ENCODE data around the gene ACOT8. TPM values are rescaled to one million over a fixed set of nuclear protein-coding genes. Genes with fewer than 3 reads are reported as not detected.

Gene ACOT8
- total RNA-seq (2022; extraction: Qiagen RNA extraction; ENCODE audit: low read depth), result 17.6 to 21.5 TPM (median 20.3 TPM) in 5 replicates

DNA sequence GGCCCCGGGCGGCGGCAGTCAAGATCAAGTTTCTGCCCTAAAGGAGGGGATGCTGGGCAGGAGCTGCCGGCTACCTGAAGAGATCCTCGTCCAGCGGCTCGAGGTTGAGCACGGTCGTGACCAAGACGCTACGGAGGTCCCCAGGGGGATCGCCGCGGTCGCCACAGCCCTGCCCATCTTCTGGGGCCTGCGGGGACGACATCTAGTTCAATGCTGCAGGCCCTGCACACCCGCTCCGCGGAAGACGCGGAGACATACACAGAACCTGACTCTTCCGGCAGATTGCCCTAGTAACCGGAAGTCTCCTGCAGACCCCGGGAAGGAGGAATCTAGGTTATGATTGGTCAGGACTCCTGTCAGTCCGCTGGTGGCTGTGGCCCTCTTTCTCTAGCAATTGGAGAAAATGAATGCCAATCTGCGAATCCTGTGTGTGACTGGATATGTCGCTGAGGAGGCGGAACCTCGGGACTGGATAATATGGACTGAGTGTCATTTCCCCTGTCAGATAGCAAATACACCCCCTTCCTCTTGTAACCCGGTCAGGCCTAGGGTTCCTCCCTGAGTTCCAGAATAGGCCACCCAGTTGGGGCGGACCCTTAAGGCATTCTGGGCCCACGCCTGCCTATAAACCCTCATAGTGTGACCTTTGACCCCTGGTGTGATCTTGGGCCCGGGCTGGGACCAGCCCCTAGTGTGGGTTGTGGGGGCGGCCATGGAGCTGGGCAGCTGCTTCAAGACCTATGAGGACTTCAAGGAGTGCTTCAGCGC, at the start of gene ACOT8, which contains the start of gene ZSWIM3:
Gene ACOT8 (minus strand): TSS at position 279 of the 768 bp plus-strand sequence. CDS start 77 bp downstream, at position 202.
Gene ZSWIM3 (plus strand): TSS at position 501 of the 768 bp plus-strand sequence. CDS start 212 bp downstream, at position 713.

GRCh38 chr20:45890985-45891983, 34.1 kb upstream of the ACOT8 start, which contains the start of the genes CTSA and NEURL2:
CTSA (plus strand) TSS chr20:45891335; CDS start chr20:45891569, 234 bp downstream.
NEURL2 (minus strand) TSS chr20:45891208; CDS start chr20:45890991, 217 bp downstream.

DNA sequence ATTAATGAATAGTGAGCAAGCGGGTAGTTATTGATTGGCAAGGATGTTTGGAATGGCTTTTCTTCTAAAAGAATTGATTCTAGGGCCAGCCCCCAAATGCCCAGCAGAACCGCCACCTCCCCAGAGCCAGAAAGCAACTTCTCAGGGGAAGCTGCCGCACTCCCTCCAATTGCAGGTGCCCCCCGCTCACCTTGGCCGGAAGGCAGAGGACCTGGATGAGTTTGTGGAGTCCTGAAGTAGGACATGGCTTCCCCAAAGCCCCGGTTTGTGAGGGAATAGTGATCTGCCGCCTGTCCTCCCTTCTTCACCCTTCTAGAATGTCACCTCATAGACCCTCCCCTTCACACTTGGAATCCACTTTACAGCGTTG, 30.1 kb upstream of the ACOT8 start, which contains the start of gene SPATA25:
Gene SPATA25 (minus strand): TSS at position 277 of the 370 bp plus-strand sequence. CDS start 32 bp downstream, at position 245.

GRCh38 chr20:45880988-45881788, 24.0 kb upstream of the ACOT8 start, which contains the start of gene ZSWIM1:
ZSWIM1 (plus strand) TSS chr20:45881227; CDS start chr20:45882593, 1,366 bp downstream.

GRCh38 chr20:45833030-45833882, 23.9 kb downstream of the ACOT8 start, which contains the start of gene SNX21:
SNX21 (plus strand) TSS chr20:45833799; CDS start chr20:45833920, 121 bp downstream.

GRCh38 chr20:45827030-45827652, 30.1 kb downstream of the ACOT8 start, which contains the start of gene TNNC2:
TNNC2 (minus strand) TSS chr20:45827312; CDS start chr20:45827248, 64 bp downstream.

GRCh38 chr20:45812157-45813005, 44.8 kb downstream of the ACOT8 start, which contains the start of gene UBE2C:
UBE2C (plus strand) TSS chr20:45812644; CDS start chr20:45812696, 52 bp downstream.

Other genes starting within 250 kb of the ACOT8 start
- gene WFDC10A, start 227.7 kb downstream of the ACOT8 start, total RNA-seq (2022; extraction: Qiagen RNA extraction; ENCODE audit: low read depth), result not detected in 5 replicates
- not detected in 5 replicates for gene WFDC9, start 226.1 kb downstream of the ACOT8 start, total RNA-seq (2022; extraction: Qiagen RNA extraction; ENCODE audit: low read depth)
- not detected in 5 replicates for gene WFDC11, start 187.2 kb downstream of the ACOT8 start, total RNA-seq (2022; extraction: Qiagen RNA extraction; ENCODE audit: low read depth)
- gene WFDC13, start 155.4 kb downstream of the ACOT8 start, total RNA-seq (2022; extraction: Qiagen RNA extraction; ENCODE audit: low read depth), result not detected in 5 replicates
- gene WFDC10B, start 152.4 kb downstream of the ACOT8 start, total RNA-seq (2022; extraction: Qiagen RNA extraction; ENCODE audit: low read depth), result not detected in 5 replicates
- gene SPINT4, start 135.0 kb downstream of the ACOT8 start, total RNA-seq (2022; extraction: Qiagen RNA extraction; ENCODE audit: low read depth), result not detected in 5 replicates
- gene WFDC3, start 65.5 kb downstream of the ACOT8 start, total RNA-seq (2022; extraction: Qiagen RNA extraction; ENCODE audit: low read depth), result not detected in 5 replicates
- gene DNTTIP1, start 65.4 kb downstream of the ACOT8 start, total RNA-seq (2022; extraction: Qiagen RNA extraction; ENCODE audit: low read depth), result 32.5 to 38.5 TPM (median 37.6 TPM) in 5 replicates
- 235 to 274 TPM (median 255 TPM) in 5 replicates for gene UBE2C, start 44.7 kb downstream of the ACOT8 start, total RNA-seq (2022; extraction: Qiagen RNA extraction; ENCODE audit: low read depth)
- 0.21 to 0.22 TPM in 2 of 5 replicates, not detected in the others for gene TNNC2, start 30.1 kb downstream of the ACOT8 start, total RNA-seq (2022; extraction: Qiagen RNA extraction; ENCODE audit: low read depth)
- 8.7 to 13.2 TPM (median 11.3 TPM) in 5 replicates for gene SNX21, start 23.6 kb downstream of the ACOT8 start, total RNA-seq (2022; extraction: Qiagen RNA extraction; ENCODE audit: low read depth)
- gene ZSWIM3, start 222 bp upstream of the ACOT8 start, total RNA-seq (2022; extraction: Qiagen RNA extraction; ENCODE audit: low read depth), result 1.5 to 1.8 TPM (median 1.7 TPM) in 5 replicates
- 5.4 to 7.1 TPM (median 6.5 TPM) in 5 replicates for gene ZSWIM1, start 23.8 kb upstream of the ACOT8 start, total RNA-seq (2022; extraction: Qiagen RNA extraction; ENCODE audit: low read depth)
- gene SPATA25, start 30.2 kb upstream of the ACOT8 start, total RNA-seq (2022; extraction: Qiagen RNA extraction; ENCODE audit: low read depth), result 0.34 to 0.87 TPM (median 0.70 TPM) in 5 replicates
- gene NEURL2, start 33.8 kb upstream of the ACOT8 start, total RNA-seq (2022; extraction: Qiagen RNA extraction; ENCODE audit: low read depth), result 0.79 to 1.7 TPM (median 1.1 TPM) in 5 replicates
- gene CTSA, start 33.9 kb upstream of the ACOT8 start, total RNA-seq (2022; extraction: Qiagen RNA extraction; ENCODE audit: low read depth), result 104 to 133 TPM (median 122 TPM) in 5 replicates
- 1.7 to 2.4 TPM (median 2.0 TPM) in 5 replicates for gene PLTP, start 54.8 kb upstream of the ACOT8 start, total RNA-seq (2022; extraction: Qiagen RNA extraction; ENCODE audit: low read depth)
- gene PCIF1, start 77.3 kb upstream of the ACOT8 start, total RNA-seq (2022; extraction: Qiagen RNA extraction; ENCODE audit: low read depth), result 27.7 to 37.0 TPM (median 32.2 TPM) in 5 replicates
- 8.4 to 11.0 TPM (median 10.5 TPM) in 5 replicates for gene ZNF335, start 114.8 kb upstream of the ACOT8 start, total RNA-seq (2022; extraction: Qiagen RNA extraction; ENCODE audit: low read depth)
- 0.57 to 0.95 TPM (median 0.86 TPM) in 5 replicates for gene MMP9, start 151.5 kb upstream of the ACOT8 start, total RNA-seq (2022; extraction: Qiagen RNA extraction; ENCODE audit: low read depth)
- gene SLC12A5, start 171.8 kb upstream of the ACOT8 start, total RNA-seq (2022; extraction: Qiagen RNA extraction; ENCODE audit: low read depth), result 11.6 to 15.4 TPM (median 14.4 TPM) in 5 replicates
- 19.9 to 25.0 TPM (median 23.0 TPM) in 5 replicates for gene NCOA5, start 232.6 kb upstream of the ACOT8 start, total RNA-seq (2022; extraction: Qiagen RNA extraction; ENCODE audit: low read depth)